Measurements from ENCODE around the gene ODAD3.
"Not testable (repeated sequence)": the region's sequence is repeated elsewhere in the genome, so short reads cannot be mapped to it uniquely, and the experiment has no call there.

Gene ODAD3

DNA sequence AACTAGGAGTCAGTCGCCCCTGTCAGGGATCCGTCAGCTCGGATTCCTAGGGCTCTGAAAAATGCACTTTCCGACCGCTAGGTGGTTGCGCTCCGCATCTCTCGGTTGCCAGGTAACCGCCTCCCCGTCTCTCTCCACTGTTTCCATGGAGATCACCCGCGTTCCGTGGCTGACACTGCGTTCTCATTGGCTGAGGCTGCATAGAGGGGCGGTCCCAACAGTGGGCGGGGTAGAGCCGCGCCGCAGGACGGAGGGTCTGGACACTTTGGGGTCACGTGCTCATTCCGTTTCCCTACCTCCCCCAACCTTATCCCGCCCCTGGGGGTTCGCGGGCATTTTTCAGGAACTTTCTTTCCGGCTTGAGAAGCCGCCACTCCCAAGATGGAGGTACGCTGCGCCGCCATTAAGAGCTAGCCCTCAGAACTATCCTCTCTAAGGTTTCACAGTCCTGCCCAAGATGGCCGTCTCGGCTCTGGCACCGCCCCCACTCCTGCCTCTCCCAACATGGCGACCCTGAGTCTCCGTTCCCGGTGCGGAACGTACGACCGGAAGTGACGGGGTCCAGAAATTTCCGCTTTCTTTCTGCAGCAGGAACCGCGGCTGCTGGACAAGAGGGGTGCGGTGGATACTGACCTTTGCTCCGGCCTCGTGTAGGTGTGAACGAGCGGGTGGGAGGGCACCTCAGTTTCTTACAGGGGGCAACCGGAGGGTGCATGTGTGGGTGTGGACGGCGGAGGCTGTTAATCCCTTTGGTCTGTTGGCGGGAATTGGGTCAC is at the start of gene ODAD3, which contains the start of gene PRKCSH:
Gene ODAD3 (minus strand): TSS at position 65 of the 776 bp plus-strand sequence. CDS start 105 bp downstream, outside the sequence.
Gene PRKCSH (plus strand): TSS at position 579 of the 776 bp plus-strand sequence. CDS start 483 bp downstream, outside the sequence.
- peak; percentile 99 for DNase-seq (ENCODE audit: low read depth)

DNA sequence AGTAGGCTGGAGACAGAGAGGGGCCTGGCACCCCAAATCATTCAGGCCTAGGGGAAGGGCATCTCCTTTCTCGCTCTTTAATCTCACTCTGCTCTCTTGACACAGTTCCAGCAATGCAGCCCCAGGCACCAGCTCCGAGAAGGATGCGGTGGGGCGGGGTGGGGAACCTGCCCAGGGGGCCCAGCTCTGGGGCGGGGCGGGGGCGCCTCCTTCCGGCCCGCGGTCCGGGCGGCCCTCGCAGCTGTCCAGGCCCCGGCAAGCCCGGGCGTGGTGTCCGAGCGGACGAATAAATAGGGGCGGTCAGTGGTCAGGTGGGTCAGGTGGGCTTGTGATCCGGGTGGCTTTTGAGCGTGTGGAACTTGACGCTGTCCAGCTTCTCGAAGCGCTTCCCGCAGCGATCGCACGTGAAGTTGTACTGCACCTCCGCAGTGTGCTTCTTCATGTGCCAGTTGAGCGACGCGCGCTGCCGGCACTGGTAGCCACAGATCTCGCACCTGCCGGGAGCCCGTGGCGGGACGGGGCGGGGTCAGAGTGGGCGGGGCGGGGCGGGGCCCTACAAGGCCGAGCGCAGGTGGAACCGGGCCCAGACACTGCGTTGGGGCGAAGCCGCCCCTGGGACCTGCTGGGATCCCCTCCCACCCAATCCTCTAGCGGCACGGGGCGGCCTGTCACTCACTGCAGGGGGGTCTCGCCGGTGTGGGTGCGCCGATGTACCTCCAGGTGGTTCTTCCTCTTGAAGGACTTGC is 48.6 kb upstream of the ODAD3 start:
- DNase-seq (ENCODE audit: low read depth), result no peak

DNA sequence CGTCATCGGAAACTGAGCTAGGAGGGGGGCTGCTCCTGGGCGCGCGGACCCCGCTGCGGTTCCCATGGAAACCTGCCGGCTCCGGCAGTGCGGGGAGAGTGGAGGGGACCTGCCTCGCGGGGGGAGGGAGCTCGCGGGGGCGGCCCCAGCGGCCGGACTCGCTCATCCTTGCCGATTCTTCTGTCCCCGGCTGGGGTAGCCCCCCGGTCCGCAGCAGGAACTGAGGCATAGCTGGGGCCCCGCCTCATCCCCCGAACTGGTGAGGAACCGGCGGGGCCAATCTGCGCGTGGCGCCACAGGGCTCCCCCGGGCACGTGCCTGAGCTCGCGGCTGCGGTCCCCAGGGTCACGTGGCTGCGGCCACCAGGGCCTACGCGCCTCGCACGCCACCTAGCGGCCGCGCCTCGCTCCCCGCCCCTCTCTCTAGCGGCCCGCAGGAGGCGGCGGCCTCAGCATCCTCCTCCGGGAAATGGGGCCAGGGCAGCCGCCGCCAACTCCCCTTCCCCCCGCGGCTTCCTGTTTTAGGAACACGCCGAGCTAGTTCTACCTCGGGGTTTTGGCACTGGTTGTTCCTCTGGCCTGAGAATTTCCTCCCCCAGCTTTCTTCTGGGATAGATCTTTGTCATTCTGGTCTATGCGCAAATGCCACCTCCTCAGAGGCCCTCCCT is 47.6 kb upstream of the ODAD3 start:
- DNase-seq (ENCODE audit: low read depth), result peak; percentile 76

DNA sequence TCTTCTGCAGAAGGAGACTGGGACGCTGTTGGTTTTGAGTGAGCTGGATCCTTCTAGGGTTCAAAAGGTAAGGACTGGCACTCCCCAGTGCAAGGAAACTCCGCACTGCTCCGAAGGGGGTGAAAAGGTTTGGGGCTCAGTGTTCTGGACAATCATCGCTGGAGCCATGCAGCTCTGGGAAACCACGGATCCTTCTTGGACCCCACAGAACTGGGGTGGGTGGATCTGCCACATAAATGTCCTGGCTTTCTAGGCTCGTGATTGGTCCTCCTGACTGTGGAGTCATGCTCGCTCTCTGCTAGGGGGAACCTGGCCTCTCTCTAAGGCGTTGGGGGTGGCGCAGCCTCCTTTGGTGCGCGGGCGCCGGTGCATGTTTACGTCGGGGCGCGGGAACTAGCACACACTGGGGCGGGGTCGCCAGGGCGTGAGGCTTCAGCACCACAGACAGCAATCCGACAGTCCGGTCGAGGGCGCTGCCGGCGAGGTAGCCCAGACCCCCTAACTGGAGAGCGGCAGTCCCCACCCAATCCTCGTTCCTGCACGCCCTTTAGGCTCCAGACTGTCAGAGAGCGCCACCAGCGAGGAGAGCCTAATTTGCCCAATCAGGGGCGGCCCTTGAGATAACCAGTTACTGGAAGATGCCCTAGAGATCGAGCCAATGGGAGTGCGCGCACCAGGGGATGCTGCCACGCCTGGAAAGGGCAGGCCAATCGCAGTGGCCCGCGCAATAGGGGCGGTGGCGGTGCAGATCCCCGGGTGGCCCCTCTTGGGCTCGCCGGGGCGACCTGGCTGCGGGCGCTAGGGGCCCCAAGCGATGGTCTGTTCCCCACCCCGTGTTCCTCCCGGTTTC is 46.8 kb upstream of the ODAD3 start:
- no peak for DNase-seq (ENCODE audit: low read depth)

DNA sequence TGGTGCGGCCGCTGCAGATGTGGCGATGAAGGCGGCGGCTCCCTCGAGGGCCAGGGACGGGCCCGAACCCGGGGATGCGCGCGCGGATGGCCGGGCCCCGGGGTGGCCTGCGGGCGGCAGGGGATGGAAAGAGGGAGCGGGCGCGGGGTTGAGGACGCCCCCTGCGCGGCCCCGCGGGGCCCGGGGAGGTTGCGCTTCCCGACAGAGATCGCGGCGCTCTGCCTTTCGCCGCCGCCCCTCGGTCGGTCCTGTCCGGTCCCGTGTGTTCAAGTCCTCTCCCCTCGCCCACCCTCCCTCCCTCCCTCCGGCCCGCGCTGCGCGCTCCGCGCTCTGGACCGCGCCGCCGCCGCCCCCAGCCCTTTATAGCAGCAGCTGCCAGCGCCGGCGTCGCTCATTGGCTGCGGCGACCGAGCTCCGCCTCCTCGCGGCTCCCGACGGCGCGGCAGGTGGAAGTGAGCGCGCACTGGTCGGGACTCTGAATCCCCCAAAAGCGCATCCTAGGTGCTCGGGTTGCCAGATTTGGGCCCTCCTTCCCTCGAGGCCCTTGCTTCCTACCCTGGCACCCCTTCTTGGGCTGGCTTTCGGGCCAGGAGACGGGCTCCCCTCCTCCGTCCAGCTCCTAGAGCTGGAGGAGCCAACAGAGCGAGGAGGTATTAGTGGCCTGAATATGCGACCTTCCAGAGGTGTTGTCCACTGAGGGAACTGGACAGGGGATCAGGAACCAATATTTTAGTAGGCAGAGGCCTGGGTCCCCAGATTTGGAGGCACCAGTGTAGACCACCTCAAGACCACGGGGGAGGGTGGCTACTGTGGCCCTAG is 46.0 kb upstream of the ODAD3 start, which contains the start of gene ELAVL3:
Gene ELAVL3 (minus strand): TSS at position 332 of the 819 bp plus-strand sequence. CDS start 438 bp downstream, outside the sequence.
- DNase-seq (ENCODE audit: low read depth), result no peak

DNA sequence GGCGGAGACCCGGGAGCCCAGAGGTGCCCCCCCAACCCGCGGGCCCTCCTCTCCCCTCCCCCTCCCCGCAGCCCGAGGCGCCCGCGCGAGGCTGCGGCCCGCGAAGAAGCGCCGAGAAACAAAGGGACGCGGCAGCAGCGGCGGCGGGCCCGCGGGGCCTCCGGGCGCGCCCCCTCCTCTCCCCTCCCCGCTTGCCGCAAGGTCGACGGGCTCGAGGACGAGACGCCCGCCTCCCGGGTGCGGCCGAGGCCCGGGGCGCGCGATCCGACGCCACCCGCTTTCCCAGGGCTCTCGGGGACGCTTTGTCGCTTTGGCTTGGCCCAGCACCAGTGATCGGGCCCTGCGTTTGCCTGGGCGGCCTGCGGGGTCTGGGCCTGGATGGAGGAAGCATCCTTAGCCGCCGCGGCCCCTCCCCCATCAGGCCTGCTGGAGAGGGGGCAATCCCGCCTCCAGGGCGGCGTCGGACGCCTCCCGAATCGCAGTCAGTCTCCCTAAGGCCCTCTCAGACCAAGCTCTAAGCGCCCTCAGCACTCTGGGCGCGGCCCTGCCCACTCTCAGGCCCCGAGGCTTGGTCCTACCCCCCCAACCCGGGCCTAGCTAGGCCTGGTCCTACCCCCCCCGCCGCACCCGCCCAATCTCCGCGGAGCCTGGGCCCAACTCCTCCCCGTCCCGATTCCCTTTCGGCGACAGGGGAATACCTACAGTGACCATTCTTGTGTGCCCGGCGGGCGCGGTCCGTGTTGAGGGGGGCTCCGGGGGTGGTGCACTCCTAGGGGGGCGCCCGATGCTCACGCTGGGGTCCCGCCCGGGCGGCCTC is 45.2 kb upstream of the ODAD3 start:
- no peak for DNase-seq (ENCODE audit: low read depth)

DNA sequence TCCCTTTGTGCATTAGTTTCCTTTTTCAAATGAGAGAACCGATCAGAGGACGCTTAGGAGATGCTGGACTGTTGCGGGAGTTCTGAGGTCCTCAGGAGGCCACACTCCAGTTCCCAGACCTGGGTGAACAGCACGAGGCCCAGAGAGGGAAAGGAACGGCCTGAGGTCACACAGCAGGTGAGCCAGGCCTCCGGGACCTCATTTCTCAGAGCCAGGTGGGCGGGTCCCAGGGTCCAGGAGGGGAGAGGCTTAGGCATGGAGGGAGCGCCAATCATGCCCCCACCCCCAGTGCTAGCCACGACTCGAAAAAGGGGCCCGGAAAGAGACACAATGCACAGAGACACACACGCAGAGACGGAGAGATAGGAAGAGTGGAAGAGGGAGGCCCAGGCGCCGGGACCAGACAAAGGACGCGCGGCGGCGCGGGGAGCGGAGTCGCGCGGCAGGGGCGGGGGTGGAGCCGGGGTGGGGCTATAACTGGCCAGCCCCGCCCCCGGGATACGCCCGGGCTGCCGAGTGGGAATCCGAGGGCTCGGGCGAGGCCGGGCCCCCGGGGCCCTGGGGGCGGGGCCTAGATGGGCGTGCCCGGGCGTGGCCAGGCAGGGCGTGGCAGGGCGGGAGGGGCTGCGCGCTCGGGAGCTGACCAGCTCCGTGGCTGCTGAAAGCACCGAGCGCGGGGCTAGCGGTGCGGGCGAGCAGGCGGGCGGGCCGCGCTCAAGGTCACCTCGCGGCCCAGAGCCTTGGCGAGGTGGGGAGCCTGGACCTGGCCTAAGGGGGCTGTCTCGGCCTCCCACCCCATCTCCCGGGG is 44.4 kb upstream of the ODAD3 start:
- DNase-seq (ENCODE audit: low read depth), result no peak

DNA sequence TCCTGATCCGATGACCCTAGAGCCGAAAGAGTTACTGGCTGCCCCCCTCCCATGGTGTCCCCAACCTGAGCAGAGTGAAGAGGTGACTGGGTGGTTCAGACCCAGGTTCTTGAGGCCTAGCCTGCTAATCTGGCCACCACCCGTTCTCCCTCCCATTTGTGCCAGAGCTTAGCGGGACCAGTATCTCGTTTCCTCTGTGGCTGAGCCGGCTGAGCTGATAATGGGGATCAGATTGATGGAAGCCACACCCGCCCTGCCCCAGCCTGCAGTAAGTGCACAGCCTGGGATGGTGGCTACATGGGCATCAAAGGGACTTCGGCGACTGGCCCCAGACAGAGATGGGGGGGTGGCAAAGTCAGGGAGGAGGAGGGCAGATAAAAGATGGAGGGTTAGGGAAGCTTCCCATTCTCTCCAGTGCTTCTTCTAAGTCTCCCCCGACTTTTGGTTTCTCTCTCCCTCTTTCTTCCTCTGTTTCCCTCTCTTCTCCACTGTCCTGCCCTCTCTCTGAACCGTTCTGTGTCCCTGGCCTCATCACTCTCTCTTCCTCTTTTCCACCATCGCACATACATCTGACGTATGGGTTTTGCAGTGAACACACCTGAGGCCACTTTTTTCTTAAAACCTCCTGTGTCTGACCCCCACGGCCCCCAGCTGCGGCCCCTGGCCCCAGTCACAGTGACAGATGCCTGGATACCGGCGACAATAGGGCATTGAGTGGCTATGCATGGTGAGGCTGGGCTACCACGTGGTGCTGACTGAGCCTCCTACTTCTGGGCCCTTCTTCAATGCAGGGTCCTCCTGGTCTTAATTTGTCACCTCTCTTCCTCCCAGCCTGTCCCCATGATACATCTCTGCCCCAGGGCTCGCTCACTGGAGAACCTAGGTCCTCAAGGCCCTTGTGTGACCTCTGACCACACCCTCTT is 43.5 kb upstream of the ODAD3 start:
- DNase-seq (ENCODE audit: low read depth), result no peak

DNA sequence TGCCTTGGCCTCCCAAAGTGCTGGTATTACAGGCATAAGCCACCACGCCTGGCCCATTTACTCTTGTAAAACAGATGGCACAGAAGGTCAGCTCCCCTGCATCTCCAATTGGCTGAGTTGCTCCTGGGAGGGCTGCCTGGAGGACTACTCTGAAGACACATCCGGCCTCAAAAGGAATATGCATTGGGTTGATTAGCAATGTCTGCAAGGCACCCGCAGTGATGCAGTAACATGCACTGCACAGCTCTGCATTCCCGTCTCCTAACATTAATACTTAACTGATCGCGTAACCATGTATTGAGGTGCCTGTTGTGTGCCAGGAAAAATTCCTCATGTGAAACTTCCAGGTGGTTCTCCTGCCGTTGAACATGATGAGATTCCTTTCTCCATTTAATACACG is 40.9 kb upstream of the ODAD3 start:
- DNase-seq (ENCODE audit: low read depth), result no peak

DNA sequence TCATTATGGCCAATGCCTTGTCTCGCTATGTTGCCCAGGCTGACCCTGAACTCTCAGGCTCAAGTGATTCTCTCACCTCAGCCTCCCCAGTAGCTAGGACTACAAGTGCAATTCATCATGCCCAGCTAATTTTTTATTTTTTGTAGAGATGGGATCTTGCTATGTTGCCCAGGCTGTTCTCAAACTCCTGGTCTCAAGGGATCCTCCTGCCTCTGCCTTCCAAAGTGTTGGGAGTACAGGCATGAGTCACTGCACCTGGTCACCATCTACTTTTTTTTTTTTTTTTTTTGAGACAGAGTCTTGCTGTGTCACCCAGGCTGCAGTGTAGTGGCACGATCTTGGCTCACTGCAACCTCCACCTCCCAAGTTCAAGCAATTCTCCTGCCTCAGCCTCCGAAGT is 40.4 kb upstream of the ODAD3 start:
- not testable (repeated sequence) for DNase-seq (ENCODE audit: low read depth)

DNA sequence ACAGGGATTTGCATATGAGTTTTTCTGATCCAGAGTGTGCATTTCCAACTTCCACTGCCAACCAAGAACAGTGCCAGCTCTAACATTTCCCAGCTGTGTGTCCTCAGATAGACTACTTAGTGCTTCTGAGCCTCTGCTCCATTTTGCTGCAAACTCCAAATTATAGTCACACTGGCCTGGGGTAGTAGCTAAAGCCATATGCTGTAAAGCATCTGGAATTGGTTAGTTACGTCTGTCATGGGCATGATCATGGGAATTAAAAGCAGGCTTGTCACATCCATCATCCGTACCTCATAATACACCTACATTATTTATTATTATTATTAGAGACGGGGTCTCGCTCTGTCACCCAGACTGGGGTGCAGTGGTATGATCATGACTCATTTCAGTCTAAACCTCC is 38.8 kb upstream of the ODAD3 start:
- no peak for DNase-seq (ENCODE audit: low read depth)

DNA sequence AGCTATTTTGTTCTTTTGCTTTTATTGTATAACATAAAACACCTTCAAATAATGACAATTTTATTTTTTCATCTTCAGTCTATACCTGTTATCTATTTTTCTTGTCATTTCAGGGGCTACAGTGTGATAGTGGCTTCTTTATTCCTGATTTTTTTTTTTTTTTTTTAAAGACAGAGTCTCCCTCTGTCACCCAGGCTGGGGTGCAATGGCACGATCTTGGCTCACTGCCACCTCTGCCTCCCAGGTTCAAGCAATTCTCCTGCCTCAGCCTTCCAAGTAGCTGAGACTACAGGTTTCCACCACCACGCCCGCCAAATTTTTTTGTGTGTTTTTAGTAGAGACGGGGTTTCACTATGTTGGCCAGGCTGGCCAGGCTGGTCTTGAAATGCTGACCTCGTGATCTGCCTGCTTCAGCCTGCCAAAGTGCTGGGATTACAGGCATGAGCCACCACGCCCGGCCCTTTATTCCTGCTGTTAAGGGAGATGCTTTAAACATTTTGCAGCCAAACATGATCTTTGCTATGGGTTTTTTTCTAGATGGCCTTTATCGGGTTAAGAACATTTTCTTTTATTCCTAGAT is 33.4 kb upstream of the ODAD3 start:
- not testable (repeated sequence) for DNase-seq (ENCODE audit: low read depth)

DNA sequence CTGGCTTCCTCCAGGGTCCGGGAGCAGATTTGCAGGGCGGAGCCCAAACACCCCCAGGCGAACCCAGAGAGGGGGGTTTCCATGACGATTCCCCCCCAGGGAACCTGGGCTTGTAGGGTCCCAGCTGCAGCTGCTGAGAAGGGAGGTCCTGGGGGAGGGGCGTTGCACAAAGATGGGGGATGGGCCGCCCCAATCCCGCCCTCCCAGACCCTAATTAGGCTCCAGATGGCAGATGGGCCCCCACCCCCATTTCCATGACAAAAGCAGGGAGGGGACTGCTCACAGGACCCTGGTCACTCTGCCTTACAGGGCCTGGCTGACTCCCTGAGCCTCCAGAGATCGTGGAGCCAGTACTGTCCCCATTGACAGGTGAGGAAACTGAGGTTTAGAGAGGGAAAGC is 30.7 kb upstream of the ODAD3 start:
- DNase-seq (ENCODE audit: low read depth), result no peak

DNA sequence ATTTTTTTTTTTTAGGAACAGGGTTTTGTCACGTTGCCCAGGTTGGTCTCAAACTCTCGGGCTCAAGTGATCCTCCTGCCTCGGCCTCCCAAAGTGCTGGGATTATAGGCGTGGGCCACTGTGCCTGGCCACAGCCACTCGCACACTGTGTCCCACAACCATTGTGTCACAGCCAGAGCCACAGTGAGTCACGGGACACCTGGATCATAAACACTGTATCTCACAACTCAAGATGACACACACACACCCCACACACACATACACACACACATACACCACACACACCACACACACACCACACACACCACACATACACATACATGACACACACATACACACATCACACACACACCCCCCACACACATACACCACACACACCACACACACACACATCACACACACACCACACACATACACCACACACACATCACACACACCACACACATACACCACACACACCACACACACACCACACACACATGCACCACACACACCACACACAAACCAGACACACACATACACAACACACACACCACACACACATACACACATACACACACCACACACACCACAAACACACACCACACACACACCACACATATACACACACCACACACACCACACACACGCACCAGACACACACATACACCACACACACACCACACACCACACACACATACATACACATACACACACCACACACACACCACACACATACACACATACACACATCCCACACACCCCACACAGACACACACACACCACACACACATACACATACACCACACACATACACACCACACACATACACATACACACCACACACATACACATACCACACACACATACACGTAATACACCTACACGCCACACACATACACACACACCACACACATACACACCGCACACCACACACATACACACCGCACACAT is 29.7 kb upstream of the ODAD3 start:
- DNase-seq (ENCODE audit: low read depth), result no peak

DNA sequence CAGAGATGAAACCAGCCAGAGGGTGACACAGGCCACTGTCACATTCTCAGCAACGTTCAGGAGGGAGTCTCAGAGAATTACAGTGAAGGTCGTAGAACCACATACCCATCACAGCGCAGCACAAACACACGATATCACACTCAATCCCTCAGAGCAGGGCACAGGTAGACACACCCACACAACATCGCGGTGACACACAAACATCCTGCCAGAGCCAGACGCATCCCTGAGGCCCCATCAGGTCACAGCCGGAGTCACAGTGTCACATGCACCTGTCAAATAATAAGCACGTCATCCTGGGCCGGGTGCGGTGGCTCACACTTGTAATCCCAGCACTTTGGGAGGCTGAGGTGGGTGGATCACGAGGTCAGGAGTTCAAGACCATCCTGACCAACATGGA is 28.5 kb upstream of the ODAD3 start:
- no peak for DNase-seq (ENCODE audit: low read depth)

DNA sequence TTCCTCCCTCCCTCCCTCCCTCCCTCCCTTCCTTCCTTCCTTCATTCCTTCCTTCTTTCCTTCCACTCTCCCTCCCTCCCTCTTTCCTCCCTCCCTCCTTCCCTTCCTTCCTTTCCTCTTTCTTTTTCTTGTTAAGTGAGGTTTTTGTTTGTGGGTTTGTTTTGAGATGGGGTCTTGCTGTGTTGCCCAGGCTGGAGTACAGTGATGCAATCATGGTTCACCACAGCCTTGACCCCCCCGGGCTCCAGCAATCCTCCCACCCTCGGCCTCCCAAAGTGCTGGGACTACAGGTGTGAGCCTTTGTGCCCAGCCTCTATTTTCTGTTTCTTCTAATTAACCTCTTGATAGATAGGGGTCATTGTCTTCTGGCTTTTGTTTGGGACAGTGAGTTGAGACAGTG is 26.5 kb upstream of the ODAD3 start:
- DNase-seq (ENCODE audit: low read depth), result no peak

Measured in CMK (cell line).